Prostate gland (tissue), 2 donors: Measurements from ENCODE around the gene PCNX1.

Experiments
- POLR2A ChIP-seq: fragments of 450-650 bp; IDR thresholded peaks from one replicate; pipeline ENCODE4 v1.6.1; 2016; ENCODE audit warnings: antibody characterized with exemption, mild to moderate bottlenecking
- POLR2AphosphoS5 ChIP-seq: sonication (generic); formaldehyde crosslinking; IDR thresholded peaks from one replicate; pipeline ENCODE4 v1.6.1; 2017; ENCODE audit warnings: antibody characterized with exemption
- TF ChIP-seq, protein P1 (sequence below), 4 experiments: fragments of 200-600 bp in 2 of 4; fragments of 450-650 bp in 2 of 4; sonication (generic) in 2 of 4; IDR thresholded peaks; 1 replicate in 3 of 4; 2 replicates in 1 of 4; pipeline ENCODE4 v1.5.1; 2016 to 2019; ENCODE audit warnings: antibody characterized with exemption in 4 of 4, mild to moderate bottlenecking in 2 of 4, moderate library complexity in 2 of 4

DNA sequence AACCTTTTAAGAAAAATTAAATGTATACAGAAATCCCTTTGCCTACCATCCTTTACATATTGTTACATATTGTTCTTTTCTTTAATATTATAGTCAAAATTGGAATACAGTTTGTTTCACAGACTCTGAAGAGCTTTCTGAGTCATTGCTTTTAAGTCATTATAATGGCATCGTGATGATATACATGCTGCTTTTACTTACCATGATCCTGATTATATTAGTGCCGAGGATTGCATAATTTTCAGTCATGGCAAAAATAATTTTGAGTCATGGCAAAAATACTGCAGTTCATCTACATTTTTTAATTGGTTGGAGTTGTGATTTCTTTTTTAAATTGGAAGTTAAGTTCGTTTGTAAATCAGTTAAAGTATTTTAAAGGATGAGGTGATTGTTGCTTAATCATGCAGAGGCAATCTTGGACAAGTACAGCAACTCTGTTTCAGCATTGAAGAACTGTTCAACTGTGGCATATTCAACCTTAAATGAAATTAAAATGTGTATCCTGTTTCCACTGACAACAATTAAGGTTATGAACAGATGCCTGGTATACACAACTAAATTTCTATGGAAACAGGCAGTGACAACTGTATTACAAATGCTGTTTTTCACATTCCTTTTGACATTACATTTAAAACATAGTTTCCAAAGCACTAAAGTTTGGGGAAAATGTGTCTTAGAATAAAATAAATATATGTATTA is 142.3 kb downstream of the PCNX1 start:
- TF ChIP-seq, protein P1, sequence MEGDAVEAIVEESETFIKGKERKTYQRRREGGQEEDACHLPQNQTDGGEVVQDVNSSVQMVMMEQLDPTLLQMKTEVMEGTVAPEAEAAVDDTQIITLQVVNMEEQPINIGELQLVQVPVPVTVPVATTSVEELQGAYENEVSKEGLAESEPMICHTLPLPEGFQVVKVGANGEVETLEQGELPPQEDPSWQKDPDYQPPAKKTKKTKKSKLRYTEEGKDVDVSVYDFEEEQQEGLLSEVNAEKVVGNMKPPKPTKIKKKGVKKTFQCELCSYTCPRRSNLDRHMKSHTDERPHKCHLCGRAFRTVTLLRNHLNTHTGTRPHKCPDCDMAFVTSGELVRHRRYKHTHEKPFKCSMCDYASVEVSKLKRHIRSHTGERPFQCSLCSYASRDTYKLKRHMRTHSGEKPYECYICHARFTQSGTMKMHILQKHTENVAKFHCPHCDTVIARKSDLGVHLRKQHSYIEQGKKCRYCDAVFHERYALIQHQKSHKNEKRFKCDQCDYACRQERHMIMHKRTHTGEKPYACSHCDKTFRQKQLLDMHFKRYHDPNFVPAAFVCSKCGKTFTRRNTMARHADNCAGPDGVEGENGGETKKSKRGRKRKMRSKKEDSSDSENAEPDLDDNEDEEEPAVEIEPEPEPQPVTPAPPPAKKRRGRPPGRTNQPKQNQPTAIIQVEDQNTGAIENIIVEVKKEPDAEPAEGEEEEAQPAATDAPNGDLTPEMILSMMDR (IDR thresholded peaks at IDR 0.05): no peak
- no peak for TF ChIP-seq POLR2A
- no peak for TF ChIP-seq POLR2AphosphoS5
